Stimulated activated CD4-positive, alpha-beta T cell treated with anti-CD3 and anti-CD28 coated beads, Interleukin-15, amount 100 ng/mL, for 24 hours (primary cell): ENCODE data around the gene PIGQ.

Experiments
- DNase-seq: peaks from one replicate; pipeline ENCODE4 v3.0.0-alpha.2; 2020

The PIGQ gene

GRCh38 chr16:630815-631405 lies 61.1 kb downstream of the PIGQ start, which contains the start of gene WFIKKN1:
Gene WFIKKN1, plus strand, starts transcription at chr16:630985. Its CDS starts 269 bp downstream, at chr16:631254.
- DNase-seq: no peak

- no peak for DNase-seq
Measured at GRCh38 chr16:631808-632358, 62.1 kb downstream of the PIGQ start.

- DNase-seq: no peak
Measured at GRCh38 chr16:632486-633335, 62.9 kb downstream of the PIGQ start.

- no peak for DNase-seq
Measured at GRCh38 chr16:633336-634050, 63.7 kb downstream of the PIGQ start.
